HG02763 (cell line): ENCODE results near the gene KDM2A.

Experiments used
- ATAC-seq: cut with Tn5 transposase; IDR thresholded peaks from one replicate; pipeline ENCODE4 v1.9.1; 2021; ENCODE audit warnings: mild to moderate bottlenecking, moderate library complexity; ENCODE audit not compliant: unreplicated experiment

Gene KDM2A

GRCh38 chr11:67282155-67282875 is 163.3 kb downstream of the KDM2A start:
- no peak for ATAC-seq

- ATAC-seq = no peak
Observed at GRCh38 chr11:67282876-67283371, 163.9 kb downstream of the KDM2A start.

GRCh38 chr11:67283481-67283963 is 164.5 kb downstream of the KDM2A start:
- no peak for ATAC-seq

- ATAC-seq = no peak
Observed at GRCh38 chr11:67284811-67285540, 165.9 kb downstream of the KDM2A start.

GRCh38 chr11:67285541-67286498 is 166.8 kb downstream of the KDM2A start:
- ATAC-seq = no peak

GRCh38 chr11:67286621-67287333 is 167.7 kb downstream of the KDM2A start:
- ATAC-seq = no peak

DNA sequence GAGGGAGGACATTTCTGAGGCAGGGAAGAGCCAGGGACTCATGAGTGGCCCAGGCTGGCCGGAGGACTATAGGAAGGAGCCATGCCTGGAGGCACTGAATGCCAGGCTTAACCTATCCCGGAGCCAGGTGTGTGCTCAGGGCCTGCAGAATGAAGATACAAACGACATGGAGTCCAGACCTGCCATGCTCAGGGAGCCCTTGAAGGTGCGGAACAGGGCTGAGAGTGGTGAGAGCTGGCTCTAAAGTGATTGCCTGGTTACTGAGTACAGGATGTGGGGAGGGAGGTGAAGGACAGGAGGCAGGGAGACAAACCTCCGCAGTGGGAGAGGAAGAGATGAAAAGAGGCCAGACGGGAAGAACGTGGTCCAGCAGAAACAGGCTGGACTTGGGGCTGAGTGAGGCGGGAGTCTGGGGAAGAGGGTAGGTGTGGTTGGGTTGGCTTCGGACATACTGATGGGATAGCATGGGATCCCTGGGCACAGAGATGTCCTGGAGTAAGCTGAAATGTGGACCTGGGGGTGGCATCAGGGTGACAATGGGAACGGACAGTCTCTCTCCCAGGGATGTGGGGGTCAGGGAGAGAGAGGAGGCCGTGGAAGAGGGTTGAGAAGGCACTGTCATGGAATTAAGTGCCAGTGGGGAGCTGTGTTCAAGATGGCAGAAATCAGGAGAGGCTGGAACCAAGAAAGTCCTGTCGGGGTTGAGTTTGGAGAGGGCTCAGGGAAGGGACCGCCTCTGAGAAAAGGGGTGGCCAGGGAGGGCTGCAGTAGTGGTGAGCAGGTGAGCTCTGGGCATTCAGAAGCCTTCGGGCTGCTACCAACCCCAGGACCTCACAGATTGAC is 168.5 kb downstream of the KDM2A start:
- no peak for ATAC-seq

DNA sequence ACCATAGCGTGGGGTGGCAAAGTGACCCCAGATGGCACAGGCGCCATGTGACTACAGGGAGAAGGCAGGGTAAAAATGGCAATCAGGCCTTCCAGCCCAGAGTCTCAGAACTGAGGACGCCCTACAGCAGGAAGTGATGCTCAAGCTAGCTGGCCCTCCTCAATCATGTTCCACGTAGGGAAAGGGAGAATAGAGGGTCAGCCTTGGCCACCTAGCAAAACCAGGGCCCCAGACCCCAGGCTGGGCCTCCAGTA is 169.1 kb downstream of the KDM2A start:
- ATAC-seq = no peak

- peak; percentile 73 for ATAC-seq
Observed at GRCh38 chr11:67288452-67289225, 169.6 kb downstream of the KDM2A start.

DNA sequence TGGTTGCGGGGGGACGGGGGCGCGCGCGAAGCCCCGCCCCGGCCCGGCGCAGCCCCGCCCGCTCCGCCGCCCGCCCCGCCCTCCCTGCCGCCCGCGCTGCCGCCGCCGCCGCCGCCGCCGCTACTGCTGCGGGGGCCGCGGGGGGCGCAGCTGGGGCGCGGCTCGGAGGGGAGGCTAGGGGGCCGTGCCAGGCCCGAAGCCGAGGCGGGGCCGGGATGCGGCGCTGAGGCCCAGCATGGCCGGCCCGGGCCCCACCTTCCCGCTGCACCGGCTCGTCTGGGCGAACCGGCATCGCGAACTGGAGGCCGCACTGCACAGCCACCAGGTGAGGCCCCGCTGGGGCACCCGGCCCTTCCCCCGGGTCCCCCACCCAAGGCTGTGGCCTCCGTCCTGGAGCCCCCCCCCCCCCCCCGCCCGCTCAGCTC is 170.2 kb downstream of the KDM2A start, which contains the start of gene ANKRD13D:
TSS of gene ANKRD13D (plus strand) at position 78 of the 425 bp plus-strand sequence. CDS start at position 236, 158 bp downstream.
- no peak for ATAC-seq

- ATAC-seq = no peak
Observed at GRCh38 chr11:67289651-67290479, 170.8 kb downstream of the KDM2A start.

- ATAC-seq = no peak
Observed at GRCh38 chr11:67290801-67291200, 171.7 kb downstream of the KDM2A start.

GRCh38 chr11:67291481-67292381 is 172.7 kb downstream of the KDM2A start:
- ATAC-seq = no peak

DNA sequence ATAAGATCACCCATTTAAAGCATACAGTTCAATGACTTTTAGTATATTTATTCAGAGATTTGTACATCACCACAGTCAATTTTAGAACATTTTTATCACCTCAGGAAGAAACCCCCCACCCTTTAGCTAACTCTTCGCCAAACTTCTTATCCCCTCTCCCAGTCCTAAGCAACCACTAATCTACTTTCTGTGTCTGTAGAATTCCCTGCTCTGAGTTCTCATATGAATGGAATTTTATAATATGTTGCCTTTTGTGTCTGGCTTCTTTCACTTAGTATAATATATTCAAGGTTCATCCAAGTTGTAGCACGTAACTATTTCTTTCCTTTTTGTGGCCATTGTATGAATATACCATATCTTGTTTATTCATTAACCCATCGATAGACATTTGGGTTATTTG is 173.6 kb downstream of the KDM2A start:
- no peak for ATAC-seq

GRCh38 chr11:67293090-67293489 is 174.0 kb downstream of the KDM2A start:
- no peak for ATAC-seq

GRCh38 chr11:67295846-67296245 is 176.8 kb downstream of the KDM2A start:
- no peak for ATAC-seq

GRCh38 chr11:67298786-67299185 is 179.7 kb downstream of the KDM2A start:
- ATAC-seq = no peak
